Measurements from ENCODE around the gene TSPAN9.

TSPAN9 gene

DNA sequence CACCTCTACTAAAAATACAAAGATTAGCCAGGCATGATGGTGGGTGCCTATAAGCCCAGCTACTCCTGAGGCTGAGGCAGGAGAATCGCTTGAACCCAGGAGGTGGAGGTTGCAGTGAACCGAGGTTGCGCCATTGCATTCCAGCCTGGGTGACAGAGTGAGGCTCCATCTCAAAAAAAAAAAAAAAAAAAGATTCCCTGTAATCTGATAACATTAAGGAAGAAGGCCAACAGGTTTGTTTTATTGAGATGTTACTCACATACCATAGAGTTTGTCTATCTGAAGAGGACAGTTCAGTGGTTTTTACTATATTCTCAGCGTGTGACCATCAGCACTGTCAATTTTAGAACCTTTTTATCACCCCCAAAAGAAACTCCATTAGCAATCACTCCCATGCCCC lies 37.5 kb downstream of the TSPAN9 start:
- Histone ChIP-seq H3K27me3 (ENCODE audit: control insufficient read depth, insufficient read depth, low read length) (no peaks in the 10 kb centered on the region), H3K9me3 (ENCODE audit: control insufficient read depth, low read length) (no peaks in the 10 kb centered on the region), H3K9ac (ENCODE audit: low read length) (no peak overlapping the region), H3K4me3 (ENCODE audit: low read length) (no peak overlapping the region), H3K36me3 (ENCODE audit: control insufficient read depth, insufficient read depth, low read length) (no peaks in the 10 kb centered on the region), H3K4me1 (ENCODE audit: control insufficient read depth, insufficient read depth, low read length) (no peaks in the 10 kb centered on the region)

DNA sequence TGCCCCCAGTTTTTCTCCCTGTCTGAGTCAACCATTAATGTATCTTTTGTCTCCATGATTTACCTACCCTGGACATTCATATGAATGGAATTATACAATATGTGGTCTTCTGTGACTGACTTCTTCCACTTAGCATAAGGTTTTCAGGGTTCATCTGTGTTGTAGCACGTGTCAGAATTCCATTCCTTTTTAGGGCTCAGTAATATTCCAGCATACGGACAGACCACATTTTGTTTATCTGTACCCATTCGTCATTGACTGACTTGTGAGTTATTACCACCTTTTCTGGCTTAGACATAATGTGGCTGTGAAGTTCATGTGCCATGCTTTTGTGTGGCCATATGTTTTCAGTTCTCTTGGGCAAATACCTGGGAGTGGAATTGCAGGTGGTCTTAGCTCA lies 37.9 kb downstream of the TSPAN9 start:
- H3K9ac ChIP-seq (ENCODE audit: low read length), result no peak overlapping the region
- H3K27me3 ChIP-seq (ENCODE audit: control insufficient read depth, insufficient read depth, low read length), result no peaks in the 10 kb centered on the region
- H3K36me3 ChIP-seq (ENCODE audit: control insufficient read depth, insufficient read depth, low read length), result no peaks in the 10 kb centered on the region
- H3K4me3 ChIP-seq (ENCODE audit: low read length), result no peak overlapping the region
- no peaks in the 10 kb centered on the region for H3K4me1 ChIP-seq (ENCODE audit: control insufficient read depth, insufficient read depth, low read length)
- H3K9me3 ChIP-seq (ENCODE audit: control insufficient read depth, low read length), result no peaks in the 10 kb centered on the region

DNA sequence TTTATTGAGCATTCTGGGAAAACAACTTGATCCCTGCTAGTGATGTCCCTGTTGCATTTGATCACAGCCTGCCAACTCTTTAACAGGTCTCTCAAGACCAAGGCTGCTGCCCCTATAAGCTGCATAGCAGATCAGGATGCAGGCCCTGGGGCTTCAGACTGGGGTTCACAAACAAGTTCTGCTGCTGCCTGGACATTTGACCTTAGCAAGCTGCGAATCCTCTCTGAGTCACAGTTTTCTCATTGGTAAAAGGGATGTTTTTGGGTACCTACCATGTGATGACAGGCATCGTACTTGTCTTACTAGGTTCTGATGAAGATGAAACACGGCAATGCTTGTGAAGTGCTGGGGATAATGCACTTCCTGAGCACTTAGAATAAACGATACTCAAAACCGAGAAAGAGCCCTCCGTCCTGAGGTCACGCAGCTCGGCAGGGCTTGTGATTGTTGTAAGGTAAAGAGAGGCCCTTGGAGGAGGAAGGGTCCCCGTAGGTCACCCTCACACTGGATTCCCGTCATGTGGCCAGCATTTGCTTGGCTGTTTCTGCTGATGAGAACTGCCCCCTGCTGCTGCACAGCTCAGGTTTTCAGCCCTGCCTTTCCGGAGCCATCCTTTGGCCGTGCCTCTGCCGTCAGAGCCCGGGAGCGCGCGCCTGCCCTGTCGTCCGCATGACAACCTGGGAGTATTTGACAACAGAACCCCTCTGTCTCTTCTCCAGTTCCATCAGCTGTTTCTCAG lies 39.1 kb downstream of the TSPAN9 start:
- Histone ChIP-seq H3K4me1 (ENCODE audit: control insufficient read depth, insufficient read depth, low read length) (no peaks in the 10 kb centered on the region), H3K4me3 (ENCODE audit: low read length) (no peak overlapping the region), H3K9ac (ENCODE audit: low read length) (no peak overlapping the region), H3K9me3 (ENCODE audit: control insufficient read depth, low read length) (no peaks in the 10 kb centered on the region), H3K27me3 (ENCODE audit: control insufficient read depth, insufficient read depth, low read length) (no peaks in the 10 kb centered on the region), H3K36me3 (ENCODE audit: control insufficient read depth, insufficient read depth, low read length) (no peaks in the 10 kb centered on the region)

DNA sequence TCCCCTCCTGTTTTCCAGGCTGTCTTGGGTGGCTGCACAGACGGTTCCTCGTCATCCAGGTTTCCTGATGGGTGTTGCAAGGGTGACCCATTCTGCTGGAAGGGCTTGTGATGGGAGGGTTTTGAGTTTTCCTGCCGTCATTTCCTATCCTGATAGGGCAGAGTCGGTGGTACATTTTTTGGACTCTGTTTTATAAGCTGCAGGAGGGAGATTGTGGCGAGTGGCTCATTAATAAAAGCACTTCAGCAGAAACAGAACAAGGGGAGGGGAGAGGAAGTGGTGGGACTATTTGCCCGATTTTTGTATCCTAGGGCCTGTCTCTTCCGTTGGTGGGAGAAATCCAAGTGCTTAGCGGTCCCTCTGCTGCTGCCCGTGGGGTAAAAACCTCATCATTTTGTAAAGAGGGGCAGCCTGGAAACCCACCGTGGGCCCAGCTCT lies 40.0 kb downstream of the TSPAN9 start:
- Histone ChIP-seq H3K4me3 (ENCODE audit: low read length) (no peak overlapping the region), H3K4me1 (ENCODE audit: control insufficient read depth, insufficient read depth, low read length) (no peaks in the 10 kb centered on the region), H3K9me3 (ENCODE audit: control insufficient read depth, low read length) (no peaks in the 10 kb centered on the region), H3K9ac (ENCODE audit: low read length) (no peak overlapping the region), H3K36me3 (ENCODE audit: control insufficient read depth, insufficient read depth, low read length) (no peaks in the 10 kb centered on the region), H3K27me3 (ENCODE audit: control insufficient read depth, insufficient read depth, low read length) (no peaks in the 10 kb centered on the region)

DNA sequence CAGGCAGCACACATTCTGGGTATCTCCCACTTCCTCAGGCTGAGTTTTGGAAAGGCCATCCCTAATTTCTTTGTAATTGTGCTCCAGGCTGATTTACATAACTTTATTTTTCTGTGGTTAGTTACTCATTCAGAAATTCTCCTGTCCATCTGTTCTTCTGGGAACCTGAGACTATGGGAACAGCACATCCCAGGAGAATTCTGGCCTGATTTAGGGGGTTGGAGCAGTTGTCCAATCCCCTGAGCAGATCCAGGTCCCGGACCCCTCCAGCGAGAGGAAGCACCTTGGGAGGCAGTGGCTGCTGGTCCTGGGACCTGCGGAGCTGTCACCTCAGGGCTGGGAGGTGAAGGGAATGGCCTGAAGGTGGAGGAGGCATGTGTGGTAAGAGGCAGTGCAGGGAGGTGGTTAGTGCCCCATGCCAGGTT lies 40.4 kb downstream of the TSPAN9 start:
- Histone ChIP-seq H3K4me3 (ENCODE audit: low read length) (no peak overlapping the region), H3K27me3 (ENCODE audit: control insufficient read depth, insufficient read depth, low read length) (no peaks in the 10 kb centered on the region), H3K9me3 (ENCODE audit: control insufficient read depth, low read length) (no peaks in the 10 kb centered on the region), H3K4me1 (ENCODE audit: control insufficient read depth, insufficient read depth, low read length) (no peaks in the 10 kb centered on the region), H3K36me3 (ENCODE audit: control insufficient read depth, insufficient read depth, low read length) (no peaks in the 10 kb centered on the region), H3K9ac (ENCODE audit: low read length) (no peak overlapping the region)

DNA sequence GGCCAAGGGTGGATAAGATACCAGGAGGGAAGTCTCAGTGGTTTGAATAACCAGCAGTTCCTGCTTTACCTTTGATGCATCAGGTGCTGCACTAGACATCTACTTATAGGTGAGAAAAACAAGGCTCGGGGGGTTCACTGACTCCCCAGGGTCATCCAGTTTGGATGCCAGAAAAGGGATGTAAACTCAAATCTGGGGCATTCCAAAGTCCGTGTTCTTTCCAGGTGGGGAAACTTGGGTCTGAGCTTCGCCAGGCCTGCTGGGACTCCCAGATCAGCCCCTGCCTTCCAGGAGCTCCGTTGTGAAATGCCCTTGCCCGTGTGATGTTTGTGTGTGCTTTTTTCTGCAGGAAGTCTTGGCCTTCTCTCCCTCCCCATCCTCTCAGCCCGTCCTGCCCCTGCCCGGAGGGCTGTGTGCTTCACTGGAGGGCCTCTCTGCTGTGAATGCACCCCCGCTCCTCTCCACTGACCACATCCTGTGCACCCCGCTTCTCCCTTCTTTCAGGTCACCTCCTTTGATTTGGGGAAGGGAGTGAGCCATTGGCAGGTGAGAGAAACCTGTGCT lies 42.1 kb downstream of the TSPAN9 start:
- H3K4me1 ChIP-seq (ENCODE audit: control insufficient read depth, insufficient read depth, low read length), result no peaks in the 10 kb centered on the region
- H3K27me3 ChIP-seq (ENCODE audit: control insufficient read depth, insufficient read depth, low read length), result no peaks in the 10 kb centered on the region
- H3K4me3 ChIP-seq (ENCODE audit: low read length), result no peak overlapping the region
- H3K9ac ChIP-seq (ENCODE audit: low read length), result no peak overlapping the region
- no peaks in the 10 kb centered on the region for H3K36me3 ChIP-seq (ENCODE audit: control insufficient read depth, insufficient read depth, low read length)
- no peaks in the 10 kb centered on the region for H3K9me3 ChIP-seq (ENCODE audit: control insufficient read depth, low read length)

DNA sequence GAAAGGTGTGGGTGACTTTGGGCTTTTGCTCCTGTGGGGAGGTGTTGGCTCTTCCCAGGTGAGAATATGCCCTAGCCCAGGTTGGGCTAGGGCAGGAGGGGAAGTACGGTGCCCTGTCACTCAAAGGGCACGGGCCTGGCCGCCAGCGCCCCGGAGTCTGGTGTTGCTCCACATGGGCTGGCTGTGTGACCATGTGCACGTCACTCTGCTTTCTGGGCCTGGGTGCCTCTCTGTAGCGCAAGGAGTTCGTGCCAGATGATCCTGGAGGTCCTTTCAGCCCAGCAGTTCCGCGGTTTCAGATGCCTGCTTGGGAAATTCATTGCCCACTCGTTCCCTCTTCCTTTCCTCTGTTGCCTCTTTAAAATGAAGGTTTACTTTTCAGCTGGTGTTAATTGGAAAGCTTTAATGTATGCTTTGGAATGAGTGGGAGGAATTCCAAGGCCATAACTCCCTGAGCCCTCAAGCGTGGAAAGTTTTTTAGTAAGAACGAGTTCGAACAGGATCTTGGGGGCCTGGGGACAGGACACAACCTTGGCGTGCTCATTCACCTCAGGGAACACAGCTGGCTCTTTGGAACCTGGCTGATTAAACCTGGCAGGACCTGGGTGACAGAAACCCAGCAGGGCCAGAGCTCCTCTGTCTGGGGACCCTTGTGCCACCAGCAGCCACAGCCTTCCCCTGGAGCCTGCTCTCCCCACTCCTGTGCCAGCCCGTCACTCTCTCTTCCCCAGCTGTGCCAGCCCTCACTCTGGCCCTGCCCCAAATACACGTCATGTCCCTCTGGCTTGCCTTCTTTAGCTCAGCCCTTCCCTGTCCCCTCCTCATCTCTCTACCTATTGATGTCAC lies 42.8 kb downstream of the TSPAN9 start:
- no peaks in the 10 kb centered on the region for H3K4me1 ChIP-seq (ENCODE audit: control insufficient read depth, insufficient read depth, low read length)
- no peak overlapping the region for H3K9ac ChIP-seq (ENCODE audit: low read length)

DNA sequence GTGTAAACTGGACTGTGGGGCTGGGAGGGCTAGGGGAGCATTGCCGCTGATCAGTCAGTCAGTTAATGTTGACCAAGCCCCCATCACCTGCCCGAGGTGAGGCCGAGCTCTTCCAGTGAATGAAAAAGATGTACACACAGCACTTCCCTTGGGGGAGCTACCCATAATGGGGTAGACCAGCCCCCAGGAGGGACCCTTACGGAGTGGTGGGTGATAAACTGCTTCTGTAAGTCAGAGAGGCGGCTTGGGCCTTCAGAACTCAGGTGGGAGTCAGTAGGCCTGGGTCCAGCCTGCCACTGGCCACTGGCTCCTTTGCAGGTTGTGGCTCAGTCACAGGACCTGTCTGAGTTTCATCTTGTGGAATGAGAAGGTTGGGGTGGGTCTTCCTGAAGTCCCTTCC lies 43.5 kb downstream of the TSPAN9 start:
- Histone ChIP-seq H3K36me3 (ENCODE audit: control insufficient read depth, insufficient read depth, low read length) (no peaks in the 10 kb centered on the region), H3K4me1 (ENCODE audit: control insufficient read depth, insufficient read depth, low read length) (no peaks in the 10 kb centered on the region), H3K4me3 (ENCODE audit: low read length) (no peak overlapping the region), H3K27me3 (ENCODE audit: control insufficient read depth, insufficient read depth, low read length) (no peaks in the 10 kb centered on the region), H3K9ac (ENCODE audit: low read length) (no peak overlapping the region), H3K9me3 (ENCODE audit: control insufficient read depth, low read length) (no peaks in the 10 kb centered on the region)

More for the DNA sequence above, 42.8 kb downstream of the TSPAN9 start:
- Histone ChIP-seq H3K27me3 (ENCODE audit: control insufficient read depth, insufficient read depth, low read length) (no peaks in the 10 kb centered on the region), H3K9me3 (ENCODE audit: control insufficient read depth, low read length) (no peaks in the 10 kb centered on the region), H3K4me3 (ENCODE audit: low read length) (no peak overlapping the region), H3K36me3 (ENCODE audit: control insufficient read depth, insufficient read depth, low read length) (no peaks in the 10 kb centered on the region)

DNA sequence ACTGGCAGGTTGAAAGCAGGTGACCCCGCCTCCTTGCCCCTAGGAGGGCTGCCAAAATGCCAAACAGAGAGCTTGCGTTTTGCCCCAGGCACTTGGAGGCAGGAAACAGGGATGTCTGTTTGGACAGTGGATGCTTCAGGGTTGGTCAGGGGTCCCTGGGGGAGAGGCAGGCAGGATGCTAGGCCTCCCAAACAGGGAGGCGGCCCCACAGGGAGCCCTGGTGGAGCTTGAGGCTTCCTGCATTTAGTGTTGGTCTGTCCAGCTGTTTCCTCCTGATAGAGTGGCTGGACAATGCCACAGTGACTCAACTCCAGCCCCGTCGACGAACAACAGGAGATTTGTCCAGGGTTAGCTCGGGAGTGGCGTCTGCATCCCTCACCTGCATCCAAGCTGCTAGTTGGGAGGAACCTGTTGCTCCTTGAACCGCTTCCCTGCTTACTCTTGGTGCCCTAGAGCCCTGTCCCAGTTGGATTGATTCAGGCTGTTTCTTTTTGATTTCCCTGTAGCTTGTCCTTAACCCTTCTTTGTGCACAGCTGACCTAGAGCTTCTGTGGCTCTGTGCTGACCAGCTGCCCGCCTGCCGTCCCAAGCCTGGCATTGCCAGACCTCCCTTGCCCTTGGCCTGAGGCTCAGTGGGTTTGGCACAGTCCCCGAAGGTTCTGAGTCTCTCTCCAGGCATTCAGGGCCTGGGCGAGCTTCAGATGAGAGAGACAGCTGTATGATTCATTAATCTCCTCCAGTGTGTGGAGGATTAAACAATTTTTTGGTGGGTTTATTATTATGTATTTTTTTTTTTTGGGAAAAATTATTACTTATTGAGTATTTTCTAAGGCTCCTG lies 45.9 kb downstream of the TSPAN9 start:
- Histone ChIP-seq H3K4me3 (ENCODE audit: low read length) (no peak overlapping the region), H3K36me3 (ENCODE audit: control insufficient read depth, insufficient read depth, low read length) (no peaks in the 10 kb centered on the region), H3K4me1 (ENCODE audit: control insufficient read depth, insufficient read depth, low read length) (no peaks in the 10 kb centered on the region), H3K27me3 (ENCODE audit: control insufficient read depth, insufficient read depth, low read length) (no peaks in the 10 kb centered on the region), H3K9ac (ENCODE audit: low read length) (no peak overlapping the region), H3K9me3 (ENCODE audit: control insufficient read depth, low read length) (no peaks in the 10 kb centered on the region)

DNA sequence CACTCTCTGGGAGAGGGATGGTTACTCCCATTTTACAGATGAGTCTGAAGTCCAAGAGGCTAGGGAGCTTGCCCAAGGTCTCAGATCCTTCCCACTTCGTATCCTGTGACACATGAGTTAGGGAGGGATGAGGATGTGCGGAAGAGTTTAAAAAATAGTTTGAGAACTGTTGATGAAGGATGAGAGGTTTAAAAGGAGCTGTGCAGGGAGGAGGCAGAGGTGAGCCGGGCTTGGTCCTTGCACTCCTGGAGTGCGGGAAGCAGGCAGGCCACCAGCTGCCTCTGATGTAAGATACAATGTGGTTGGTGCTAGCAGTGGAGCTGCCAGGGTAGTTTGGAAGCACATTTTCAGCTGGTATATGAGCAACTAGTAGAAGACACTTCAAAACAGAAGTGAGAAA lies 46.5 kb downstream of the TSPAN9 start:
- H3K4me3 ChIP-seq (ENCODE audit: low read length), result no peak overlapping the region
- no peaks in the 10 kb centered on the region for H3K27me3 ChIP-seq (ENCODE audit: control insufficient read depth, insufficient read depth, low read length)
- H3K4me1 ChIP-seq (ENCODE audit: control insufficient read depth, insufficient read depth, low read length), result no peaks in the 10 kb centered on the region
- no peaks in the 10 kb centered on the region for H3K9me3 ChIP-seq (ENCODE audit: control insufficient read depth, low read length)
- H3K36me3 ChIP-seq (ENCODE audit: control insufficient read depth, insufficient read depth, low read length), result no peaks in the 10 kb centered on the region
- no peak overlapping the region for H3K9ac ChIP-seq (ENCODE audit: low read length)

DNA sequence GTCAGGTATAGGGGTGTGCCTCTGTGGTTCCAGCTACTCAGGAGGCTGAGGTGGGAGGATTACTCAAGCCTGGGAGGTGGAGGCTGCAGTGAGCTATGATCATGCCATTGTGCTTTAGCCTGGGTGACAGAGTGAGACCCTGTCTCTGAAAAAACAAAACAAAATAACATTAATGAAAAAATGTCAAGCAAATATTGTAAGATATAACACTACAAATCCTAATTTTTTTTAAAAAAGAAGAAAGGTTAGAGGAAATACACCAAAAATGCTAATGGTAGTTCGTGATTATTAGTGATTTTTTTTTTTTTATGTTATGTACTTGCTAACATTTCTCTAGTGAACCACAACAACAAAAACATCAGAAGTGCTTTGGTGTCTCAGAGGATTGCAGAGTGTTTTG lies 47.7 kb downstream of the TSPAN9 start:
- Histone ChIP-seq H3K4me3 (ENCODE audit: low read length) (no peak overlapping the region), H3K9me3 (ENCODE audit: control insufficient read depth, low read length) (no peaks in the 10 kb centered on the region), H3K4me1 (ENCODE audit: control insufficient read depth, insufficient read depth, low read length) (no peaks in the 10 kb centered on the region), H3K9ac (ENCODE audit: low read length) (no peak overlapping the region), H3K36me3 (ENCODE audit: control insufficient read depth, insufficient read depth, low read length) (no peaks in the 10 kb centered on the region), H3K27me3 (ENCODE audit: control insufficient read depth, insufficient read depth, low read length) (no peaks in the 10 kb centered on the region)

Measured in mucosa of stomach (tissue), 1 donor.